GM19397 (cell line): ENCODE data around the gene MFAP3L.

Source experiments
- ATAC-seq: cut with Tn5 transposase; IDR thresholded peaks from one replicate; pipeline ENCODE4 v1.9.1; 2021; ENCODE audit warnings: mild to moderate bottlenecking, moderate library complexity; ENCODE audit not compliant: unreplicated experiment

The MFAP3L gene

DNA sequence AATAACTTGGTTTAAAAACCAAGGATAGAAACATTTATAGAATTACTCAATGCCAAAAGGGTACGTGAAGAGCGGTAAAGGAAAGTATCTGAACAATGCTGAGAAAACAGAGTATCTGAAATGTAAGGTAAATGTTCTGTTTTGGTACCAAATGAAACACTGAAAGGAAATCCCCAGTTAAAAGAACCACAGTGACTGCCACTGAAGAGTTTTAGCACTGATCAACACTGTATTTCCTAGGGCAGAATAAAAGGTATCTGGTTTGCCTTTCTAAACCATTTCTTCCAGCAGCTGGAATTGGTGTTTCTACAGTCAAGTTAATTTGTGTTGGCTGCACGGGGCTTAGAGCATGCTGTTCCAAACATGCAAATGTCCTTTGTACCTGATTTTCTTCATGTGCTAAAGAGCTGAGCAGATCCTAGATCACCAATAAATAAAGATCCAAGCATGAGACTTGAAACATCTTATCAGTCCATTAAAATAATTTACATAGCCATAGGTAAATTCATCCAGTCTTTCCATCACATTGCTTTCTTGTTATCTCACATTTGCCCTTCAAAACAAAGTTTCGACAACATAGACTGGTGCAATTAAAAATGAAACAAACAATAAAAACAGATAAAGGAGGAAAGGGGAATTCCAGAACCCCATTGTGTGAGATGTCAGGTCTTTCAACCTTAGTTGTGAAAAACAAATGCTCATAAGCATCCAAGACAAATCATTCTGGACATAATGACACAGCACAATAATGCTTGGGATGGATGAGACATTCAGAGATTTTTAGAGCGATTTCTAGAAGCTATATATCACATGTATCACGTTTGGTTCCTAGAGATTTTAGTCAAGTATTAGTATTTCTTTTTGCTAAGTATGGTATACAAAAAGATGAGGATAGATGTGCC, 38.6 kb downstream of the MFAP3L start:
- ATAC-seq, result no peak

DNA sequence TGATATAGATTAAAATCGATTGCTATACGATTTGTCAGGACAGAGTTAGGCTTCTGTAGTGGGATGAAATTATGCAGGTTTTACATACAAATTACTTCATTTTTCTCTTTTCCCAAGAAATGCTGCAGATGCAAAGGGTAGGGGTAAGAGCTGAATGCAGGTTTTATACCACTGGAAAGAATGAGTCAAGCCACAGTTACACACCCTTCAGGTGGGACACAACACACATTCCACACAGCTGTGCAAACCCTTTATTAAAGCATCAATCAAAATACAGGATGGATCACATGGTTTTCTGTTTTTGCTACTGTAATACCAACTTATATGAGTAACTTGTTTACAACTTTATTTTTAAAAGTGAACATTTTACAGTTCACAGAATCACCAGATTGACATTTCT, 39.8 kb downstream of the MFAP3L start:
- no peak for ATAC-seq

DNA sequence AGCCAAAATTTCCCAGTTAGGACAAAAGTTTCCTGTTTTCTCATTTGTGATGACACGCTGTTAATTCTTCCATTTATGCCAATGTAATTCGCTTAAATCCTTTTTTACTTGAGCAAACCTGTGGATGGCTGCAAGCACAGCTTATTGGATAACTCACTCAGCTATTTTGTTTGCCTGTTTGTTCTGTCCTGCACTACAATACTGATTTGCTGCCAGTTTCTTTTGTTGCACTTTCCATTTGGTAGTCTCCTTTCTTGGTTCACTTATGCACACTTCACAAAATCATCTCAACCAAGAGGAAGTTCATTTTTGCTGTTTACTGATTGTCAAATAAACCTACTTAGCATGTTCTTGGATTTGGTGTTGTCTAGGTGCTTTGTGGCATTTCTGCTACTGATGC, 40.3 kb downstream of the MFAP3L start:
- ATAC-seq, result no peak

DNA sequence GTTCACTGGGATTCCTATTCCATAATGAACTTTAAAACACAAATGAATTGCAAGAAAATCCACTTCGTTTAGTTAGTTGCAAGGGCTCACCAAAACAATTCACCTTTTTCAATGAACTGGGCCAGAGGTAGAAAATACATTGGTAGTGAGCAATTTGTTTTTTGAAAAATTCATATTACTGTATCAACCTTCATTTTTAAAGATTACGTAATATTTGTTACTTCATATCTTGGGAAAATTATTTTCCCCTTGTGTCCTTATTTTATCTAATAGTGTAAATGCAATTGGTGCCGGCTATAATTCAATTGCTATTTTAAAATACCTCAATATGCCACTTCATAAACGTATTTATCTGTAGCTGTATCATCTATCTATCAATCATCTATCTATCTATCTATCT, 41.5 kb downstream of the MFAP3L start:
- no peak for ATAC-seq

DNA sequence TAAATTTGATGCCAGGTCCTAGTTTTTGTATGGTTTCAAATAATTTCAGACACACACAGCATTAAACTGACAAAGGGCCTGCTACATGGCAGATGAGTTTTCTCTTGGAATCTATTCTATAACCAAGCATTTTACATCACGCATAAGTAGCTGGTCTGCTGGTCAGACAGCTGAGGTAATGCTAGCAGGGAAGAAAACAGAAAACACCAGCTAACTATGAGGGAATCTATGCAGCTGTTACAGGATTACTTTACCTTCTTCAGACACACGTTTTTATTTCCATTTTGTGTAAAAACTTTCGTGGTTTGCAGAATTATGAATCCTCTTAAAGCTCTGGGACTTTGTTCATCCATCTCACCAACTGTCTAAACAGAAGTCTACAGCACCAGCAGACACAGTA, 42.0 kb downstream of the MFAP3L start:
- no peak for ATAC-seq

DNA sequence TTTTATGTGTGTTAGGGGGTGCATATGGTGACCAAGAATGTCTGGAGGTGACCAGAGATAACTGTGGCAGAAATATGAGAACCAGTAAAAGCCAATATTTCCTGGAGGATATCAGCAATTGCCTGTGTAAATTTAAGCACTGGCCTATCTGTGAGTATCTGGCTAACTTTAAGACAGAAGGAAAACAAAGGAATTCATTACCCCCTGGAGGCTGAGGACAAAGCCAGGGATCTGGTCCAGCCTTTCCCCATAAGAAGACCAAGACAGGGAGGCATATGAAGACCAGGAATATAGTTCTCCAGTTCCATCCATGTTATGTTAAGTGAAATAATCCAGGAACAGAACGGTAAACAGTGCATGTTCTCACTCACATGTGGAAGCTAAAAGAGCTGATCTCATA, 49.2 kb downstream of the MFAP3L start:
- ATAC-seq, result no peak

DNA sequence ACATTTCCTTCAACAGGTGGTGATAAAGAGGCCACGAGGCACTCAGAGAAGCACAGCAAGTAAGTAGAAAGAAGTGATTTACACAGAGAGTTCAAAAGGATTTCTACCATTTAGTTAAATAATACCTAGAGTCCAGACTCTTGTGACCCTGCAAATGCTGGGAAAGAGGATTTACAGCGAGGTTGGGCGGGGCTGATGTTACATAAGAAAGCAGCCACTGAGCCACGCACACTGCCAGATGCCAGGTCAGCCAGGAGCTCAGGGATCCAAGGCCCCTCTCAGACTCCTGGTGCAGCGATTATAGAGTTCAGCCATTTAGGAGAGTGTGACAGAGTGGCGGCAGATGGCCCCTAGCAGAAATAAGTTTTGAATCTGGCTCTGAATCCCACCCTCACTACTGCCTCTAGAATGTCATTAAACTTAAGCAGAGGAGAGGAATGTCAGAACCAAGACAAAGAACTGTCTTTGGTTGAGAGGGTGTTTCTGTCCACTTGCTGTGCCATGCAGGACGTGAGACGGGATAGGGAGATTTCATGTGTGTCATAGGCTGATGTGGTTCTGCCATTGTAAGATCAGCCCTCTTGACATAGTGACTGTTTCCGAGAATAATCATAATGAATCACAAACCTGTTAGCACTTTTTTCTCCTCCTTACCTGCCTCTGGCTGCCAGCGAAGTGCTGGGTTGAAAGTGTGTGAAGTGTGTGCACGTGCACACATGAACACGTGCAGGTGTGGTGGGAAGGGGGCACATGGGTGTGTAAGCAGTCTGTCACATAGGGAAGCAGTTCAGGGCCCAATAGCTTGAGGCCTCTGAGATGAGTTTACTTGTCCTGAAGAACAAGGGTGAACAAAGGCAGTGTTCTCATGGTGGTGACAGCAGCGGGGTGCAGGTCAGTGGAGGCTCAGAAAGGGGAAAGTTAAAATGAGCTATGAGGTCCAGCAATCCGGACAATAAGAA, 50.1 kb downstream of the MFAP3L start:
- no peak for ATAC-seq

DNA sequence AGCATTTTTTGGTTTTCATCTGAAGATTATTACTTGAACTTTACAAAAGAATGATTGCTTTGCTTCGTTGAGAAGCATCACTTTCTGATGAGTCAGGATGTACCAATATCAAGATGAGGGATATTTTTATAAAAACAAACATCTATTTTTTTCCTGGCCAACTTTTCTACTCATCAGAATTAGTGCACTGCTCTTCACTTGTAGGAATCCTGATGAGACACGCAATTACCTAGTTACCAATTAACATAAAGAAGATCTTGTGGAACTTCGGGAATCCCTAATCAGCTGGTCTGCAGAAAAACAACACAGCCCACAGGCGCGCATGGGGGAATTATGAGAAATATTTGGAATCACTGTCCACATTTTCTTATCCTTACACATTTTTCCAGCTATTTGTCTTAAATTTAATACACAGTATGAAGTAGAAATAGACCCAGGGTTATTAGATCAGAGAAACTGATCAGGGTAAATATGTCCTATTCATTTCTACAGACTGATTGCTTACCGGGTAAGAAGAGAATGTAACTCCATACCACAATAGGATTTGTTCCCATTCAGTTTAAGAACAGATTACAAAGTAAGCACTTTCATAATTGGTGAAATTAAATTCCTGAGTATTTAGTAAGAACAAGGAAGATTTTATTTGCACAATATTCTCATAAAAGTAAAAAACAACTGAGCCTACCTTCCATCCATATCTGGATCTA, 50.9 kb downstream of the MFAP3L start:
- ATAC-seq, result no peak

DNA sequence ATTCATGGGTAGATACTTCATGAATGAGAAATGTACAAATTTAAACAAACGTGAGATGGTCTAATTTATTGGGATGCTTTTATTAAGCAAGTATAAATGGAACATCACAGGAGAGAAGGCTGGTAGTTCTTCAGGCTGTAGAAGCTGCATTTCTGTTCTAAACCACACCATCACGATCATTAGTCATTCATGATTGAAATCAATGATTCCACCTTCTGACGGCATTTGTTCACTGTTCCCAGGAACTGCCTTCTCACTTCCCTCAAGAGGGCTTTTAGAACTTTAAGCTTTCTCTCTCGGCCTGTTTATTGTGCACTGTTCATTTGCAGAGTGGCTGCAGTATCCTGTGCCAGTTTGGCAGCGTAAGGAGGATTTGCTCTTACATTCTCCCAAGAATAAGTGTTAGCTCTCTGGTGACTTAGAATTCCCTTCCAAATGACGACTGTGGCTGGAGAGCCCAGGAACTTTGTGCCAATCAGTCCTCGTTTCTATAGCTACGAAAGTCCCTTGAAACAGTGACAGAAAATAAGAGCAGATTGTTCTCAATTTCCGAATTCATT, 54.7 kb downstream of the MFAP3L start:
- no peak for ATAC-seq

DNA sequence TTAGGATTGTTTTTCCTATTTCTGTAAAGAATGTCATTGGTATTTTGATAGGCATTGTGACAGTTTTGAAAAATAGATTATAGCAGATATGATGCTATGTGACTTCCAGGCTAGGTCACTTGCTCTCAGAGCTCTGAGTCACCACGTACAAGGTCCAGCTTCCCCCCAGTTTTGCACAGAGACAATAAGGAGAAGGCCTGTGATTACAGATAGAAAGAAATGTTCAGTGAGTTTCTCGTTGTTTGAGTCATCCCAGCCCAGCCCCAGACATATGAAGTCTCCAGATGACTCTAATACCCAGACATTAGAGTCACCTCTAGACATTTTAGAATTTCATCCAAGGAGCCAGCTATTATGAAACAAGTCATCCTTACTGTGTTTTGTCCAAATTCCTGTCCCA, 57.2 kb downstream of the MFAP3L start:
- no peak for ATAC-seq

DNA sequence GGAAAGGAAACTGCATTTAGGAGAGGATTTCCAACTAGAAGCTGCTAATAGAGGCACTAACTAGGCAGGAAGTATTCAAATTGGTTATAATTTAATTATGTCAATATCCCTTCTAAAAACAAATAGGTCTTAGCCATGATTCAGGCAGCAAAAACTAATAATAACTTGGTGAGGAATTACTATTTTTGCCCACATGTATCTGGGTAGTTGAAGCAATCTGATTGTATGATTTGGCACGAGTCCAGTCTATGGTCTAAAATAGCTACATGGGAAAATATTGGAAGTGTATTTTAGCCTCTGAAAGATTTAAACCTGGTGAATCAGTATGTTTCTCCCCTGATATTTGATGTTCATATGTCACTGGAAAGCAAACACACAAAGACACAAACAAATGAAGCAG, 62.2 kb downstream of the MFAP3L start:
- no peak for ATAC-seq

DNA sequence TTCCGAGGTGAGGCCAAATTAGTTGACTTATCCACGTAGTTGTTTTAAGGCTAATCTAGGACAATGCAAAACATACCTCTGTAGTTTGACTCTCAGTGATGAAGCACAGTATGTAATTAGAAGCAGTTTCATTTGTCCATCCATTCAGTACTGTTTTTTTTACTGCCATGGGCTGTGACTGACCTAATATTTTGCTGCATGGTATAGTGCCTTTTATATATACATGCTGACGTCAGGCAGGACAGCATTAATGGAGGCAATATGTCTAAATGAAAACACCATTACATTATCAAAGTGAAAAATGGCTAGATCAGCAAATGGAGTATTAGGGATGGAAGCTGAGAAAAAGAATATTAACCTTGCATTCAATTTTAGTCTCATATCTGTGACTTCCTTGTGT, 66.9 kb downstream of the MFAP3L start:
- no peak for ATAC-seq

DNA sequence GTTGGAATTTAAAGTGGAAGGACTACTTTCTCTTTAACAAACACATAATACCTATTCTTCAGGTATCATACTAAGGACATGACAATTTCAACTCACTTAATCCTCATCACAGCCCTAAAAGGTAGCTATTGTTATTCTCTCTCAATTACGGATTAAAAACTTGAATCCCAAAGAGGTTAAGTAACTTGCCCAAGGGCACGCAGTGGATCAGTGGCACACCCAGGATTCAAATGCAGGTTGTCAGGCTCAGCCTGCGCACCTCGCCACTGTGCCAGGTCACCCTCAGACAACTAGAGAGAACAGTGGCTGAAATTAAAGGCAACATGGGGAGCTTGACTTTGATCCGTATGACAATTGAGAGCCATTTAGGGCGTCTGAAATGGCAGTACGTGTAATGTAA, 67.6 kb downstream of the MFAP3L start:
- ATAC-seq, result no peak

DNA sequence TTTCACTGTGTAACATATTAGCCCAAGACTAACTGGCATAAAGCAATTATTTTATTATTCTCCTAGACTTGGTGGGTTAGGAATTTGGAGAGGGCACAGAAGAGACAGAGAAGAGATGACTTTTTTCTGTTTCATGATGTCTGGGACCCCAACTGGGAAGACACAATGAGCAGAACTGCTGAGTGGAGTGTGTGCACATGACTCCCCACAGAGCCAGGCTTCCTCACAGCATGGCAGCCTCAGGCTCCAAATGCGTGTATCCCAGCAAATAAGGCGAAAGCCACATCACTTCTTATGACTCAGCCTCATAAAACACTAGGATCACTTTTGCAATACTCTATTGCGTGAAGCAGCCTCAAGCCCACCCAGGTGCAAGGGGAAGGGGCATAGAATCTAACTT, 68.4 kb downstream of the MFAP3L start:
- ATAC-seq, result no peak

DNA sequence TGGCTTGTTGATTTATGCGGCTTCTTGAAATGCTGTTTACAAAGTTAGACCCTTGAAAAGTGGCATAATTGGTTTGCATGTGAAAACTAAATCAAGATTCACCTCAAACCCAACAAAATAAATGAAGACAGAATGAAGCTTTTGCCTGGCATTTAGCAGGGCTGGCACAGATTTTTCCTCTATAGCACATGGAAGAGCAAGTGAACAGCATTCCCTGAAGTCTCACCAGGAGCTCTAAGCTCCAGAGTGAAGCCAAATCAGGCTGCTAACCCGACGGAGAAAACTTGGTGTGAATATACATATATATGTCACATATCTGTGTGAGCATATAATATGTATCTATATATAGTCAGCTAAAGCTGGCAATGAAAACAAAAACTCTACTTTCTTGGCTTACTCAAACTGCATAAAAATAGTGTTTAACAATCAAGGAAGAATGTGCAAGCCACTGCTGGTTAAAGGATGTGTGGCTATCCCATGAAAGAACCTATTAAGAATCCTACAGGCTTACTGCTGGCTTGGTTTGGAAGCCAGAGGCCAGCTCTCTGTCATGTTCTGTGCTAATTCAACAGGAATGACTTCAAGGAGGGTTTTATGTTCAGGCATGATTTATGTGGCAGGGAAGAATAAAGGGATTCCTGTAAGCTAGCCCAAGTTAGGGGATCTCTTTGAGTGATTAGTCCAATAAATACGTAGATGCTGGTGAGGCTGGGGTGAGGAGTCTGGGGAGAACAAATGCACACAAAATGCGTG, 69.9 kb downstream of the MFAP3L start:
- ATAC-seq, result no peak

DNA sequence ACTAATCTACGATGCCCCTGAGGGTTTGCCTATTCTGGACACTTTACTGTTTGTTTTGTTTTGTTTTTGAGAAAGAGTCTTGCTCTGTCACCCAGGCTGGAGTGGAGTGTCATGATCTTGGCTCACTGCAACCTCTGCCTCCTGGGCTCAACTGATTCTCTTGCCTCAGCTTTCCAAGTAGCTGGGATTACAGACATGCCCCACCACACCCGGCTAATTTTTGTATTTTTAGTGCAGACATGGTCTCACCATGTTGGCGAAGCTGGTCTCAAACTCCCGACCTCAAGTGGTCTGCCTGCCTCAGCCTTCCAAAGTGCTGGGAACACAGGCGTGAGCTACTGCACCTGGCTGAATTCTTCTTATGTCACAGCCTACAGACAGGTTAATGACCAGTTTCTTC, 70.7 kb downstream of the MFAP3L start:
- ATAC-seq, result no peak

DNA sequence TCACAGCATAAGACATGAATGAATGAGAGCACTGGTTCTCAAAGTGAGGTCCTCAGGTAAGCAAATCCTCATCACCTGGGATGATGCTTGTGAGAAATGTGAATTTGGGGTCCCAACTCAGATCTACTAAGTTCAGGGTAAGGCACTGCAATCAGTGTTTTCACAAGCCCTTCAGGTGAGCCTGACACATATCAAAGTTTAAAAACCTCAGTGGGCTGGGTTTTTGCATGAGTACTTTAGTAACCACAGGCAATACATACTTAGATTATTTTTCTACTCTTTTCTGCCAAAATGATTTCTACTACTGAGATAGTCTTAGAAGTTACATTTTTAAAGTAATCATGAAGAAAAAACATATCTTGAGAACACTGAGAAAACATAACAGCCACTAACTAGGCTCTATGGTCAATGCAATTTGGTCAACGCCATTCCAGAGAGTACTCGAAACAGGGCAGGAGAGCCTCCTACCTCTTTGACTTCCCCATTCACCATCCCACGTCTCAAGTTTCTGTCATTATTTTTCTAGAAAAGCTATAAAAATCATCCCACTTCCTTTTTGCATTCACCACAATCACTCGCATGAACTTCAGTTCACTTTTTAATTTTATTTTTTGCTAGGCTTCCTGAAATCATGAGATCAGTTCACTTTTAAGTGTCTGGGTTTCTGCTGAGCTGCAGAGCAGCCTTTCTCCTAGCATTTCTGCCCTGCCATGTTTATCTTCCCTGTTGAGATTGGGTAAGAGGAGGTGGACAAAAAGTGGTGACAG, 73.8 kb downstream of the MFAP3L start:
- ATAC-seq, result no peak

DNA sequence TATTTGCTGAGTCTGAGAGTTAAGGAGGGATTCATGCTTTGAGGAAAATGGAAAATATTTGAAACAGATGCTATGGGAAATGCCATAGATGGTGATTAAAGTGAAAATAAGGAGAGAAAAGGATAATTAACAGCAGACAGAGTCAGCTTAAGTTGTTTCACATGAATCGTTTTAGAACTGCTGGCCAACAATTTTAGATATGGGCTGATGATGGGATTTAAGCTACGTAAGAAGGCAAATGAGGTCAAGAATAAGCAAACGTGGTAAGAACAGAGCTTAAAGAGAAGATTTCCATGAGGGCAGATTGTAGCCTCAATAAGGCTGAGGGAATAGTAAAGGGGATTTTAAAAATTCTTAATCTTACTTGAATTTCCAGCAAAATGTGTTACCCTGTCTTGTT, 77.9 kb downstream of the MFAP3L start:
- no peak for ATAC-seq

DNA sequence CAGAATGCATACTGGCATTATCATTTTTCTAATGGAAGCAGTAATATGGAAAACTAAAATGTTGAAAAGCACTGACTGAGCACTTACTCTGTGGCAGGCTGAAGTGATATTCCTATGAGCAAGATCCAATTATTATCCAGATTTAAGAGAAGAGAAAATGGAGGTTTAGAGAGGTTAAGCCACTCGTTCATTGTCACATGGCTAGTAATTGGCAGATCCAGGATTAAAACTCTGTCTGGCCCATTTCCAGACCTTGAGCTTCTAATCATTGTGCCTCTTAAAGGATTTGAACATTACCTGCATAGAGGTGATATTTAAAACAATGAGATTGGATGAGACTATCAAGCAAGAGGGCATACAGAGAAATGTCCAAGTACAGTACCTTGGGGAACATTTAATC, 80.6 kb downstream of the MFAP3L start:
- no peak for ATAC-seq
